ENCODE data around the gene MAST1.
"Not testable (repeated sequence)": the region's sequence is repeated elsewhere in the genome, so short reads cannot be mapped to it uniquely, and the experiment has no call there.

MAST1 gene

DNA sequence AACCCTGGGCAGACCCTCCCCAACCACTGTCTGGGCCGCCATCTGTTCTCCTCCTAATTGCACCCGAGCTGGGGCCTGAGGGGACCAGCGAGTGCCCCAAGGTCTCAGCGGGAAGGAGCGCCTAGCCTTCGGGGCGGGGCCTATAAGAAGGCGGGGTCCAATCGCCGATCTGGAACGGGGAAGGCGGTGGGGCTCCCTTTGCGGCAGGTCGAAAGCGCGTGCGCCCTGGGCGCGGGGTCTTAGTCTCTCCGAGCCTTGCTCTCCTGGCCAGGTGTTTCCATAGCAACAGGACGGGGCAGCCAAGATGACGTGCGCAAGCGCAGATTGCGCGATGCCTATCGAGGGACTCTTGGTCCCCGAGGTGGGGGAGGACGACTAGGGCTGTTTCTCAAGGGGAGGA is 2.8 kb downstream of the MAST1 start:
- no peak for DNase-seq

DNA sequence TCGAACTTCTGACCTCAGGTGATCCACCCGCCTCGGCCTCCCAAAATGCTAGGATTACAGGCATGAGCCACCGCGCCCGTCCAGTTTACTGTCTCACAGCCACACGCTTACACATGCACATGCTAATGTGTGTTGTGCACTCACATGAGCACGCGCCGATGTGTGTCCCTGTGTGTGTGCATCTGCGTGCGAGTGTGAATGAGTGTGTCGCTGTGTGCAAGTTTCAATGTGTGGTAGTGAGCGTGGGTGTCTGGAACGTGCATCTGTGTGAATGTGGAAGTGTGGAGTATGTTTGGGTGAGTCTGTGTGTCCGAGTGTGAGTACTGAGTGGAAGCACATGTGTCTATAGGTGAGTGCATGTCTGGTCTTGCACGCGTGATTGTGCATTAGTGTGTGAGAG is 4.2 kb downstream of the MAST1 start:
- no peak for DNase-seq

DNA sequence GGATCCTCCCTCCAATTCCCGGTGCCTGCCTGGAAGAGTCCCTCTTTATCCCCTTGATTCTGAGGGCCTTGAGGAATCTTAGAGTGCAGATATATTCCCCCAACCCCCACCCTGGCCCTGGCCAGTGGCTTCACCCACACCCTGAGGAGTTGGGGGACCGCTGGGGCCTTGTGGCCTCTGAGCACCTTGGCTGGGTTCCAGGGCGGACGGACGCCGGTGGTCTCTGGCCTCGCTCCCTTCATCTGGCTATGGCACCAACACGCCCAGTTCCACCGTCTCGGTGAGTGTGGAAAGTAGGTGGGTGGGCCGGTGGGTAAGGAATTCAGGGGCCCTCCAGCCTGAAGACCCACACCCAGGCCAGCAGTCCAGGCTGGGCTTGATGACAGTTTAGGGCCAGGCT is 5.0 kb downstream of the MAST1 start:
- DNase-seq = no peak

DNA sequence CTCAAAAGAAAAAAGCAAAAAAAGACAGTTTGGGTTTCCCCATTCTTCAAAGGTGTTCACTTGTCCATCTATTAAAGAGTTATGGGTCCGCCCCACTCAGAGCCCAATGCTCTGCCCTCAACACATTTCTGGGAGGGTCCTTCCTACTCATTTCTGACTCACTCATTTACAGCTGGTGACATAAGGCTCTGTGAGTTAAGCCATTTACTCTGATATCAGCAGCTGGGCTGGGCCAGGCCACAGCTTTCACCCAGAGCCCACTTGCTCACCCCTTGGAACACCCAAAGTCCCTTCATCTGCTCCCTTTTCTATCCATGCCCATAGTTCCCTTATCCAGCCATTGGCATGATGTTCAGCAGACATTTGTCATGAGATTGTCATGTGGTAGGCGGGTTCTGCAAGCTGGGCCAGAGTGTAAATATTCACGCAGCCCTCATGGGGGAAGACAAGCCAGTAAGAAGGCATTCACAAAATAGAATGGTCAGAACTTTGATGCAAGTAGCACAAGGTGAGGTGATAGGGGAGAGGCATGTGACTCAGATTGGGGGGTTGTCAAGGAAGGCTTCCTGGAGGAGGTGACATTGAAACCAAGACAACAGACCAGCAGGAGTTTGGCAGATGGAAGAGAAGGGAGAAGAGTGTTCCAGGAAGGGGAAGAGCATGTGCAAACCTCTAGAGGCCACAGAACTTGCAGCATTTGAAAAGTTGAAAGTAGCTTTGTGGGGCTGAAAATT is 5.9 kb downstream of the MAST1 start:
- DNase-seq = no peak

DNA sequence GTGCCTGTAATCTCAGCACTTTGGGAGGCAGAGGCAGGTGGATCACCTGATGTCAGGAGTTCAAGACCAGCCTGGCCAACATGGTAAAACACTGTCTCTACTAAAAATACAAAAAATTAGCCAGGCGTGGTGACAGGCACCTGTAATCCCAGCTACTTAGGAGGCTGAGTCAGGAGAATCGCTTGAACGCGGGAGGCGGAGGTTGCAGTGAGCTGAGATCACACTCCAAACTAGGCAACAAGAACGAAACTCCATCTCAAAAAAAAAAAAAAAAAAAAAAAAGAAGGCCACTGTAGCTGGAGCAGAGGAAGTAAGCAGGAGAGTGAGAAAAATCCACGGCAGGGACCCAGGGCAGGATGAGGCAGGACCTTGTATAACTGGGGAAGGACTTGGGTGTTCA is 8.3 kb downstream of the MAST1 start:
- DNase-seq = not testable (repeated sequence)

DNA sequence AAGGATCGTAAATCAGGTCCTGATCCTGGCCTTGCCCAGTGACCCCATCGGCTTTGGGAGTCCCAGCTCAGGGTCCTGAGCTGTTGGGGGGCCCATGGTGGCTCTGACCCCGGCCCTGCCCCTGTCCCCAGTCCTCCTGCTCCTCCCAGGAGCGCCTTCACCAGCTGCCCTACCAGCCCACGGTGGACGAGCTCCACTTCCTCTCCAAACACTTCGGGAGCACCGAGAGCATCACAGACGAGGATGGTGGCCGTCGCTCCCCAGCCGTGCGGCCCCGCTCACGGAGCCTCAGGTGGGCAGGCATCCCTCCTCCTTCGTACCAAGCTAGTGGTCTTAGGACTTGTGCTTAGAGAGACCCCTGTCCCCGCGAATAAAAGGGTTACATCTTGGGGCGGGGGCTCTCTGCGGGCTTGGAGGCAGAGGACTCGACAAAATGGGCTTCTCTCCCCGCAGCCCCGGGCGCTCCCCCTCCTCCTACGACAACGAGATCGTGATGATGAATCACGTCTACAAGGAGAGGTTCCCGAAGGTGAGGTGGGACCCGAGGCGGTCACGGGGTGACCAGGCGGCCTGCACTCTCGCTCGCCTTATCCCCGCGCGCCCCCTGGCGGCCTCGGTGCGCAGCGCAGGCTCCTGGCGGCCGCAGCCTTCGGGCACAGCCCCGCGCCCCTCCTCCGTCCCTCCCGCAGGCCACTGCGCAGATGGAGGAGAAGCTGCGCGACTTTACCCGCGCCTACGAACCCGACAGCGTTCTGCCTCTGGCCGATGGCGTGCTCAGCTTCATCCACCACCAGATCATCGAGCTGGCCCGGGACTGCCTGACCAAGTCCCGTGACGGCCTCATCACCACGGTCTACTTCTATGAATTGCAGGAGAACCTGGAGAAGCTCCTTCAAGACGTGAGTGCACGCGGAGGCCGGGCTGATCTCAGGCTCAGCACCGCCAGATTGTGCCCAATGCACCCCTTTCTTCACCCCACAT is 9.1 kb downstream of the MAST1 start:
- DNase-seq = peak; percentile 65

DNA sequence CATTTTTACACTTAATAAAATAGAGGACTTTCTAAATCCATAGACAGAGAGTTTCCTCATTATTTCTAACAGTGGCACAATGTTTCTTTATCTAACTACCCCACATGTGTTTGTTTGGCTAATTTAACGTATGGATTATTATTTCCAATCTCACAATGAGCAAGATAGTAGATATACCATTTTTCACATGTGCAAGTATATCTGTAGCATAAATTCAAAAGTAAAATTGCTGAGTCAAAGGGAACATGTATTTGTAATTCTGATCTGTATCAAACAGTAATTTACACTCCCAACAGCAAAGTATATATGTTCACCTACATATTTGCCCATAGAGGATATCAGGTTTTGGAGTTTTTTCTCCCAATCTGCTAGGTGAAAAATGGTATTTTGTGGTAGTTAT is 18.3 kb downstream of the MAST1 start:
- no peak for DNase-seq

DNA sequence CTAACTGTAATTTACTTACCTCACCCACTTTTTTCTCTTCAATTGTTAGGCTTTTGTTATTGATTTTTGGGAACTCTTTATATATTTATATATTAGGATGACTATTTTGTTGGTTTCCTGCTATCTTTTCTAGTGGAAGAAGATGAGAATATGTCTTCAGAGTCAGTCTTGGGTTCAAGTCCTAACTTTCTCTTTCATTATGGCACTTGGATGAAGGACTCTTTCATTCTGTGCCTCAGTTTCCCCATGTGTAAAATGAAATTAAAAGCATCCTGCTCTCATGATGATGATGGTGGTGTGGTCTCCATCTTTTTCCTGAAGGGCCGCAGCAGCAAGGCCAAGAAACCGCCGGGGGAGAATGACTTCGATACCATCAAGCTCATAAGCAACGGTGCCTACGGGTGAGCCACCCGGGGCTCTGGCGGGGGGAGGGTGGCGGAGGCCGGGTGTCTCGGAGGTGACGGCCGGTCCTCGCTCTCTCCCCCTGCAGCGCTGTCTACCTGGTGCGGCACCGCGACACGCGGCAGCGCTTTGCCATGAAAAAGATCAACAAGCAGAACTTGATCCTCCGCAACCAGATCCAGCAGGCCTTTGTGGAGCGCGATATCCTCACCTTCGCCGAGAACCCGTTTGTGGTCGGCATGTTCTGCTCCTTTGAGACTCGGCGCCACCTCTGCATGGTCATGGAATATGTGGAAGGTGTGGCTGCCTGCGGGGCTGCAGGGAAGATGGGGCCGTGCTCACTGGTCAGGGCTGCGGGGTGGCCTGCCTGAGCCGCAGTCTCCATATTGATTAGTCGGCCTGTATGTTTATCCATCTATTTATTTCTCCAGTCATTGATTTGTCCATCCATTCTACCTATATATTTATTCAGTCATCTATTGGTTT is 20.0 kb downstream of the MAST1 start:
- no peak for DNase-seq

DNA sequence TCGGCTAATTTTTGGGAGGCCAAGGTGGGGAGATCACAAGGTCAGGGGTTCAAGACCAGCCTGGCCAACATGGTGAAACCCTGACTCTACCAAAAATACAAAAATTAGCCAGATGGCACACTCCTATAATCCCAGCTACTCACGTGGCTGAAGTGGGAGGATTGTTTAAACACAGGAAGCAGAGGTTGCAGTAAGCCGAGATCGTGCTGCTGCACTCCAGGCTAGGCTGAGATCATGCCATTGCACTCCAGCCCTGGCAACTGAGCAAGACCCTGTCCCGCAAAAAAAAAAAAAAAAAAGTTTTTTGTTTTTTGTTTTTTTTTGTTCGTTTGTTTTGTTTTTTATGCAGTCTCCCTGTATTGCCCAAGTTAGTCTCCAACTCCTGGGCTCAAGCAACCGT is 21.2 kb downstream of the MAST1 start:
- no peak for DNase-seq

DNA sequence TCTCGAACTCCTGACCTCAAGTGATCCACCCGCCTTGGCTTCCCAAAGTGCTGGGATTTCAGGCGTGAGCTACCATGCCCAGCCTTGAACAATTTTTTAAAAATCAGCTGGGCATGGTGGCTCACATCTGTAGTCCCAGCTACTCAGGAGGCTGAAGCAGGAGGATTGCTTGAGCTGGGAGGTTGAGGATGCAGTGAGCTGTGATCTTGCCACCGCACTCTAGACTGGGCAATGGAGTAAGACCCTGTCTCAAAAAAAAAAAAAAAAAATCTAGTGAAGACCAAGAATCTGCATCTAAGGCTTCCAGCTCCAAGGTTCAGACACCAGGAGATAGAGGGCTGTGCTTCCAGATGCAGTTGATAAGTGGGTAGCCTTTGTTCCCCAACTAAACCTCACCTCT is 25.8 kb downstream of the MAST1 start:
- DNase-seq = no peak

DNA sequence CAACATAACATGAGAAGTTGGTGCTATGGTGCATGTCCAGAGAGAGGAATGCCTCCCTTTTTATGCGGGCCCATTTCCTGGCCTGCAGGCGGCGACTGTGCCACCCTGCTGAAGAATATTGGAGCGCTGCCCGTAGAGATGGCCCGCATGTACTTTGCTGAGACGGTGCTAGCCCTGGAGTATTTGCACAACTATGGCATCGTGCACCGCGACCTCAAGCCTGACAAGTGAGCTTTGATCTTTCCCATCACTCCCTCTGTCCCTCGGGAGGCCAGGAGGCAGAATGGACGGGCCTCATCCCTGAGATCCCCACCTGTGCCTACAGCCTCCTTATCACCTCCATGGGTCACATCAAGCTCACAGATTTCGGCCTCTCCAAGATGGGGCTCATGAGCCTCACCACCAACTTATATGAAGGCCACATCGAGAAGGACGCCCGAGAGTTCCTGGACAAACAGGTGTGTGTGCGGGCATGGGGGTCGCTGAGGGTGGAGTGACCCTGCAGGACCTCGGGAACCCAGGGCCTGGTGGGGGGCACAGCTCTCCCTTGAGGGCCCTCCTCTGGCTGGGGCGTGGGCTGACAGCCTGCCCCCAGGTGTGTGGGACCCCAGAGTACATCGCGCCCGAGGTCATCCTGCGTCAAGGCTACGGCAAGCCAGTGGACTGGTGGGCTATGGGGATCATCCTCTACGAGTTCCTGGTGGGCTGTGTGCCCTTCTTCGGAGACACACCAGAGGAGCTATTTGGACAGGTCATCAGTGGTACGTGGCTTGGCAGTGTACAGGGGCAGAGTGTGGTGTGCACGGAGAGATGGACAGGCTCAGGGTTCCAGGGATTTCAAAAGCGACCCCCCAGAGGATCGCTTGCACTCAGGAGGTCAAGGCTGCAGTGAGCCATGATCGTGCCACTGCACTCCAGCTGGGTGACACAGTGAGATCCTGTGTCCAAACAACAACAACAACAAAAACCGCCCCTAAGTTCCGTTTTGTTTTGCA is 26.7 kb downstream of the MAST1 start:
- DNase-seq = no peak

DNA sequence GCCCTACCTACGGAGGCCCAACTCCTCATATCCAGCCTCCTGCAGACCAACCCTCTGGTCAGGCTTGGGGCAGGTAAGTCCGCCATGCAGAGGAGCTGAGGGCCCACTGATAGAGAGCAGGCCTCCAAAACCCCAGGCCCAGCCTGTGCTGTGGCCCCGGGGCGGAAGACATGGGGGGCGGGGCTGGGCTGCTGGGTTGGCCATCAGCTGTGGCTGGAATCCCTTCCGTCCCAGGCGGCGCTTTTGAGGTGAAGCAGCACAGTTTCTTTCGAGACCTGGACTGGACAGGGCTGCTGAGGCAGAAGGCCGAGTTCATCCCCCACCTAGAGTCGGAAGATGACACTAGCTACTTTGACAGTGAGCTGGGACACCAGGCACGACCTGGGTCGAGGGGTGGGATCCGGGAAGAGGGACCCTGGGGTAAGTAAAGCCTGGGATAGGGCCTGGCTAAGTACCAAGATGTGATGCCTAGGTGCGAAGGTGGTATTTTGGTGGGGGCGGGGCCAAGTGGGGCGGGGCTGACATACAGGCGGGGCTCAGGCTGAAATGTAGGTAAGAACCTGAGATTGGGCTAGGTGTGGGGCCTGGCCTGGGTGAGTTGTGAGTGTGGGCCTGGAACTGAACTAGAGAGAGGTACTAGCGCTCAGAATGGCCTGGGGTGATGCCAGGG is 27.6 kb downstream of the MAST1 start:
- DNase-seq = no peak

DNA sequence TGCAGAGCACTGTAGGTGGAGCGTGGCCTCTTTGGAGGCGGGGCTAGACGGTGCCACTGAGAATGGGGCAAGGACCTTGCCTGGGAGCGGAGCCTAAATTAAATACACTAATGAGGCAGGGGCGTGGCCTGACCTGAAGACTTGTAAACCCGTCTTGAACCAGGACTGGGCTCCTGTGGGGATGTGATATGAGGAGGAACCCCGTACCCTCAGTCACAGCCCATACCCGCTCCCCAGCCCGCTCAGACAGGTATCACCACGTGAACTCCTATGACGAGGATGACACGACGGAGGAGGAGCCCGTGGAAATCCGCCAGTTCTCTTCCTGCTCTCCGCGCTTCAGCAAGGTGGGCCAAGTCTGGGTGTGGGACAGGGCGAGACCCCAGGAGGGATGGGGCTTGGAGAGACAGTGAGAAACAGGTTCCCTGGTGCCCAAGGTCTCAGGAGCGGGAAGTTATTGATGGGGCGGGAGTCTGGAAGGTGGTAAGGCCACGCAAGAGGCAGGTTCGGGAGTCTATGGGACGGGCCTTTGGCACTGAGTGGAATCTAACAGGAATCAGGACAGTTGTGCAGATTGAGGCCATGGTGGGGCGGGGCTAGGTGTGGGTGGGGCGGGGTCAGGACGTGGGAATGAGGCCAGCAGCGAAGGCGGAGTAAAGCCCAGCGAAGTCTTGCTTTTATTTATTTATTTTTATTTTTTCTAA is 28.3 kb downstream of the MAST1 start:
- DNase-seq = no peak

DNA sequence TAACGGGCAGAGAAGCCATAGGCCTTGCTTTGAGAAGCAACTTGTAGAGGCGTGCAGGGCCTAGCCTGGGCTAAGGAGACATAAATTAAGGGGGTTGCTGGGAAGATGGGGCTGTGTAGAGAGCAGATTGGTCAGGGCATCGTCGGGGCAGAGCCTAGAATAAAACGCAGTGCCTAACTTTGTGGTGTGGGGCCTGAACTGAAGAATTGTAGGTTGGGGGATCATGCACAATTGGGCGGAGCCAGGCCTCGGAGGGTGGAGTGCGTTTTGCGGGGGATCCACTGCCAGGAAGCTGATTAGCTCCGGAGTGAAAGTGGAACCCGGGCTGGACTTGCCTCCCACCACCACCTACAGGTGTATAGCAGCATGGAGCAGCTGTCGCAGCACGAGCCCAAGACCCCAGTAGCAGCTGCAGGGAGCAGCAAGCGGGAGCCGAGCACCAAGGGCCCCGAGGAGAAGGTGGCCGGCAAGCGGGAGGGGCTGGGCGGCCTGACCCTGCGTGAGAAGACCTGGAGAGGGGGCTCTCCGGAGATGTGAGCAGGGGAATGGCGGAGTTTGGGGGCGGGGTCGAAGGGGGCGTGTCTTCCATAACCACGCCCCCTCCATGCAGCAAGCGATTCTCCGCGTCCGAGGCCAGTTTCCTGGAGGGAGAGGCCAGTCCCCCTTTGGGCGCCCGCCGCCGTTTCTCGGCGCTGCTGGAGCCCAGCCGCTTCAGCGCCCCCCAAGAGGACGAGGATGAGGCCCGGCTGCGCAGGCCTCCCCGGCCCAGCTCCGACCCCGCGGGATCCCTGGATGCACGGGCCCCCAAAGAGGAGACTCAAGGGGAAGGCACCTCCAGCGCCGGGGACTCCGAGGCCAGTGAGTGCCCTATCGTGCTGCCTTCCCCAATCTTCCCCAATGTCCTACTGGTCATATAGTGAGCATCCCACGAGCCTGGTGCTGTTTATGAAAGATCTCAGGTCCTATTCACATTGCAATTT is 29.1 kb downstream of the MAST1 start:
- no peak for DNase-seq

DNA sequence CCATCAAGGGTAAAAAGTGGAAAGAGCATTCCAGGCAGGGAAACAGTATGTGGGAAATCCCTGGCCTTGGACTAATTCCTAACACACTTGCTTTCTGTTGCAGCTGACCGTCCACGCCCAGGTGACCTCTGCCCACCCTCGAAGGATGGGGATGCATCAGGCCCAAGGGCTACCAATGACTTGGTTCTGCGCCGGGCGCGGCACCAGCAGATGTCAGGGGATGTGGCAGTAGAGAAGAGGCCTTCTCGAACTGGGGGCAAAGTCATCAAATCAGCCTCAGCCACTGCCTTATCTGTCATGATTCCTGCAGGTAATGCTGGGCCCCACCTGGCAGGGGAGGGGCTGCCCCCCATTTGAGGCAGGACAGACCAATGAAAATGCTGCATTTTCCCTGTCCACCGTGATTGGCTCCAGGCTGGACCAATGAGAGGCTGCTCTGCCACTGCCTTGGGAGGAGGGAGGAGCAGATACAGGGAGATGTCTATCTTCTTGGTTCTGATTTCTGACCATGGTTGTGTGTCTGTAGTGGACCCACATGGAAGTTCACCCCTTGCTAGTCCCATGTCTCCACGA is 30.3 kb downstream of the MAST1 start:
- DNase-seq = no peak

DNA sequence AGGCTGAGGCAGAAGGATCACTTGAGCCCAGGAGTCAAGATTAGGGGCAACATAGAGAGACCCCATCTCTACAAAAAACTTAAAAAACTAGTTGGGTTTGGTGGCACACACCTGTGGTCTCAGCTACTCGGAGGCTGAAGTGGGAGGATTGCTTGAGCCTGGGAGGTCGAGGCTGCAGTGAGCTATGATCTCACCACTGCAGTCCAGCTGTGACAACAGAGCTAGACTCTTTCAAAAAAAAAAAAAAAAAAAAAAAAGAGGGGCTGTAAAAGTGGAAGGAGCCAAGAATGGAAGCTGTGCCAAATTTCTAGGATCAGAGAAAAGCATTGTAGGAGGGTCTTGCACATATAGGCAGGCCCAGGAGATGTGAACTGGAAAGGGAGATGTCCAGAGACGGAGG is 33.4 kb downstream of the MAST1 start:
- no peak for DNase-seq

DNA sequence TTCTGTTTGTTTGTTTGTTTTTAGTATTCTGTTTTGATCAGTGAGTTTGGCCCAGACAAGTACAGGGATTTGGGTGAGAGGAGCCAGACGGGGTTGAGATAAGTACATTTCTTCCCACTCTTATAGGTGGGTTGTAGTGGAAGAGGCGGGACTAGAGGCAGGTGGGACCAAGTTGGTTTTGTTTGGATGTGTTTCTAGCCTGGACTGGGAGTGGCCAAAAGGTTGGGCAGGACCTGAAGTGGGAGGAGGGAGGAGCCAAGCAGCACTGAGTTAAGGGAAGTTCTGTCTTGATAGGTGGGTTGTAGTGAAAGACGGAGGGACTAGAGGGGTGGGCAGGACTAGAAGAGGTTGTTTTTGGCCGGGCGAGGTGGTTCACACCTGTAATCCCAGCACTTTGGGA is 33.9 kb downstream of the MAST1 start:
- no peak for DNase-seq

DNA sequence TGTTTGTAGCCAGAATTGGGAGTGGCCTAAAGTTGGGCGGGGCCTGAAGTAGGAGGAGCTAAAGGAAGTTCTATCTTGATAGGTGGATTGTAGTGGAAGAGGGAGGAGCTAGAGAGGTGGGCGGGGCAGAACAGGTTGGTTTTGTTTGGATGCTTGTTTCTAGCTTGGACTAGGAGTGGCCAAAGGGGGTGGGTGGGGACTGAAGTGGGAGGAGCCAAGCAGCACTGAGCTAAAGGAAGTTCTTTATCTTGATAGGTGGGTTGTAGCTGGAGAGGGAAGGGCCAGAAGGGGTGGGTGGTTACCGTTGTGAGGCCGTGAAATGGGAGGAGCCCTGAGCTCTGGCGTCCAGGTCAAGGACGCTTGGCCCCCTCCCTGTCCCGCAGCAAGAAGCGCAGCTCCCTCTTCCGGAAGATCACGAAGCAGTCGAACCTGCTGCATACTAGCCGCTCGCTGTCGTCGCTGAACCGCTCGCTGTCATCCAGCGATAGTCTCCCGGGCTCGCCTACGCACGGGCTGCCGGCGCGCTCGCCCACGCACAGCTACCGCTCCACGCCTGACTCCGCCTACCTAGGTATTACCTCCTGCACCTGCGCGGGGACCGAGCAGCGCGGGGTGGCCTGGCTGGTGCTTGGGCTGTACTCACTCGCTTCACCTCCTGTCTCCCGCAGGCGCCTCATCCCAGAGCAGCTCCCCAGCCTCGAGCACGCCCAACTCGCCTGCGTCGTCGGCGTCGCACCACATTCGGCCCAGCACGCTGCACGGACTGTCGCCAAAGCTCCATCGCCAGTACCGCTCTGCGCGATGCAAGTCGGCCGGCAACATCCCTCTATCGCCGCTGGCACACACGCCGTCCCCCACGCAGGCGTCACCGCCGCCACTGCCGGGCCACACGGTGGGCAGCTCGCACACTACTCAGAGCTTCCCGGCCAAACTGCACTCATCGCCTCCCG is 34.9 kb downstream of the MAST1 start:
- DNase-seq = no peak
